ENCODE measurements around the gene ADGRV1.

The ADGRV1 gene

GRCh38 chr5:90849939-90850338, 291.3 kb downstream of the ADGRV1 start:
- no peak overlapping the region for H3K4me3 ChIP-seq (ENCODE audit: insufficient read length, low read depth)
- no peak for DNase-seq (ENCODE audit: low read depth, low spot score)
- no peak for TF ChIP-seq SUZ12 (IDR thresholded peaks at IDR 0.05; ENCODE audit: extremely low read depth, insufficient read depth, insufficient read length)
- no peak for TF ChIP-seq ZNF274 (IDR thresholded peaks at IDR 0.05; ENCODE audit: low read depth, low read length)
- H3K27me3 ChIP-seq (ENCODE audit: insufficient read depth, insufficient read length) = no peaks in the 10 kb centered on the region
- no peaks in the 10 kb centered on the region for H3K4me1 ChIP-seq (ENCODE audit: insufficient read depth, insufficient read length)
- peaks cover 9% of the 10 kb centered on the region; the same call in 1 of the 2 replicates for H3K9me3 ChIP-seq (ENCODE audit: insufficient read depth, low read length)
- no peak overlapping the region for H3K9ac ChIP-seq (ENCODE audit: insufficient read length, low read depth)
- H3K36me3 ChIP-seq (ENCODE audit: insufficient read depth, insufficient read length, low read length) = no peaks in the 10 kb centered on the region

GRCh38 chr5:90852531-90852930, 293.9 kb downstream of the ADGRV1 start:
- no peak for TF ChIP-seq YY1 (IDR thresholded peaks at IDR 0.05; ENCODE audit: insufficient read depth, insufficient read length)
- no peak for TF ChIP-seq ZNF274 (IDR thresholded peaks at IDR 0.05; ENCODE audit: low read depth, low read length)
- no peak for TF ChIP-seq SUZ12 (IDR thresholded peaks at IDR 0.05; ENCODE audit: extremely low read depth, insufficient read depth, insufficient read length)
- H3K9ac ChIP-seq (ENCODE audit: insufficient read length, low read depth) = no peak overlapping the region

GRCh38 chr5:90853750-90854149, 295.2 kb downstream of the ADGRV1 start:
- Histone ChIP-seq H3K9ac (ENCODE audit: insufficient read length, low read depth) (no peak overlapping the region), H3K36me3 (ENCODE audit: insufficient read depth, insufficient read length, low read length) (no peaks in the 10 kb centered on the region), H3K27me3 (ENCODE audit: insufficient read depth, insufficient read length) (no peaks in the 10 kb centered on the region), H3K4me3 (ENCODE audit: insufficient read length, low read depth) (no peak overlapping the region), H3K4me1 (ENCODE audit: insufficient read depth, insufficient read length) (no peaks in the 10 kb centered on the region), H3K9me3 (ENCODE audit: insufficient read depth, low read length) (no peaks in the 10 kb centered on the region)
- no peak for DNase-seq (ENCODE audit: low read depth, low spot score)
- TF ChIP-seq YY1 (IDR thresholded peaks at IDR 0.05; ENCODE audit: insufficient read depth, insufficient read length) (no peak), SUZ12 (IDR thresholded peaks at IDR 0.05; ENCODE audit: extremely low read depth, insufficient read depth, insufficient read length) (no peak), ZNF274 (IDR thresholded peaks at IDR 0.05; ENCODE audit: low read depth, low read length) (no peak)

More at GRCh38 chr5:90852531-90852930, 293.9 kb downstream of the ADGRV1 start:
- Histone ChIP-seq H3K27me3 (ENCODE audit: insufficient read depth, insufficient read length) (no peaks in the 10 kb centered on the region), H3K4me1 (ENCODE audit: insufficient read depth, insufficient read length) (no peaks in the 10 kb centered on the region), H3K4me3 (ENCODE audit: insufficient read length, low read depth) (no peak overlapping the region), H3K36me3 (ENCODE audit: insufficient read depth, insufficient read length, low read length) (no peaks in the 10 kb centered on the region), H3K9me3 (ENCODE audit: insufficient read depth, low read length) (peaks cover 6% of the 10 kb centered on the region; the same call in 1 of the 2 replicates)
- no peak for DNase-seq (ENCODE audit: low read depth, low spot score)

- Histone ChIP-seq H3K27me3 (ENCODE audit: insufficient read depth, insufficient read length) (no peaks in the 10 kb centered on the region), H3K4me1 (ENCODE audit: insufficient read depth, insufficient read length) (no peaks in the 10 kb centered on the region), H3K9me3 (ENCODE audit: insufficient read depth, low read length) (no peaks in the 10 kb centered on the region), H3K9ac (ENCODE audit: insufficient read length, low read depth) (no peak overlapping the region), H3K4me3 (ENCODE audit: insufficient read length, low read depth) (no peak overlapping the region), H3K36me3 (ENCODE audit: insufficient read depth, insufficient read length, low read length) (no peaks in the 10 kb centered on the region)
- no peak for DNase-seq (ENCODE audit: low read depth, low spot score)
- TF ChIP-seq YY1 (IDR thresholded peaks at IDR 0.05; ENCODE audit: insufficient read depth, insufficient read length) (no peak), SUZ12 (IDR thresholded peaks at IDR 0.05; ENCODE audit: extremely low read depth, insufficient read depth, insufficient read length) (no peak), ZNF274 (IDR thresholded peaks at IDR 0.05; ENCODE audit: low read depth, low read length) (no peak)
Observed at GRCh38 chr5:90854169-90854568, 295.6 kb downstream of the ADGRV1 start.

- no peaks in the 10 kb centered on the region for H3K27me3 ChIP-seq (ENCODE audit: insufficient read depth, insufficient read length)
- no peak overlapping the region for H3K4me3 ChIP-seq (ENCODE audit: insufficient read length, low read depth)
- TF ChIP-seq SUZ12 (IDR thresholded peaks at IDR 0.05; ENCODE audit: extremely low read depth, insufficient read depth, insufficient read length) = no peak
- no peak for TF ChIP-seq ZNF274 (IDR thresholded peaks at IDR 0.05; ENCODE audit: low read depth, low read length)
- TF ChIP-seq YY1 (IDR thresholded peaks at IDR 0.05; ENCODE audit: insufficient read depth, insufficient read length) = no peak
- H3K36me3 ChIP-seq (ENCODE audit: insufficient read depth, insufficient read length, low read length) = no peaks in the 10 kb centered on the region
- no peaks in the 10 kb centered on the region for H3K9me3 ChIP-seq (ENCODE audit: insufficient read depth, low read length)
- DNase-seq (ENCODE audit: low read depth, low spot score) = no peak
- no peak overlapping the region for H3K9ac ChIP-seq (ENCODE audit: insufficient read length, low read depth)
- no peaks in the 10 kb centered on the region for H3K4me1 ChIP-seq (ENCODE audit: insufficient read depth, insufficient read length)
Observed at GRCh38 chr5:90855296-90856010, 296.9 kb downstream of the ADGRV1 start.

- Histone ChIP-seq H3K9me3 (ENCODE audit: insufficient read depth, low read length) (no peaks in the 10 kb centered on the region), H3K27me3 (ENCODE audit: insufficient read depth, insufficient read length) (no peaks in the 10 kb centered on the region), H3K9ac (ENCODE audit: insufficient read length, low read depth) (no peak overlapping the region), H3K36me3 (ENCODE audit: insufficient read depth, insufficient read length, low read length) (no peaks in the 10 kb centered on the region), H3K4me3 (ENCODE audit: insufficient read length, low read depth) (no peak overlapping the region), H3K4me1 (ENCODE audit: insufficient read depth, insufficient read length) (no peaks in the 10 kb centered on the region)
- no peak for DNase-seq (ENCODE audit: low read depth, low spot score)
- TF ChIP-seq YY1 (IDR thresholded peaks at IDR 0.05; ENCODE audit: insufficient read depth, insufficient read length) (no peak), ZNF274 (IDR thresholded peaks at IDR 0.05; ENCODE audit: low read depth, low read length) (no peak), SUZ12 (IDR thresholded peaks at IDR 0.05; ENCODE audit: extremely low read depth, insufficient read depth, insufficient read length) (no peak)
Observed at GRCh38 chr5:90861843-90862586, 303.4 kb downstream of the ADGRV1 start.

- Histone ChIP-seq H3K4me3 (ENCODE audit: insufficient read length, low read depth) (no peak overlapping the region), H3K9me3 (ENCODE audit: insufficient read depth, low read length) (no peaks in the 10 kb centered on the region), H3K4me1 (ENCODE audit: insufficient read depth, insufficient read length) (no peaks in the 10 kb centered on the region), H3K27me3 (ENCODE audit: insufficient read depth, insufficient read length) (no peaks in the 10 kb centered on the region), H3K9ac (ENCODE audit: insufficient read length, low read depth) (no peak overlapping the region), H3K36me3 (ENCODE audit: insufficient read depth, insufficient read length, low read length) (no peaks in the 10 kb centered on the region)
- no peak for DNase-seq (ENCODE audit: low read depth, low spot score)
- TF ChIP-seq YY1 (IDR thresholded peaks at IDR 0.05; ENCODE audit: insufficient read depth, insufficient read length) = no peak
- TF ChIP-seq SUZ12 (IDR thresholded peaks at IDR 0.05; ENCODE audit: extremely low read depth, insufficient read depth, insufficient read length) = no peak
- TF ChIP-seq ZNF274 (IDR thresholded peaks at IDR 0.05; ENCODE audit: low read depth, low read length) = no peak
Observed at GRCh38 chr5:90865180-90865579, 306.6 kb downstream of the ADGRV1 start.
